Panc1 (cell line): ENCODE results near the gene RBM48. TPM values are rescaled to one million over a fixed set of nuclear protein-coding genes. Genes with fewer than 3 reads are reported as not detected.

Experiments
- ATAC-seq: fragments of 200-7000 bp; cut with Tn5 transposase; 2 replicates; pipeline ENCODE4 v1.9.1; 2020; ENCODE audit warnings: mild to moderate bottlenecking, moderate library complexity
- BruUV-seq: library from RNA; stranded (reverse); fragments of 400-500 nt; replicated peaks from 2 replicates; lab custom pipeline; 2021; lab: Mats Ljungman, UMichigan
- CTCF ChIA-PET: fragments of 300-600 bp; sonication (Branson Sonifier 250); formaldehyde crosslinking; loops from one replicate; lab custom pipeline; 2022; ENCODE audit warnings: antibody characterized with exemption; lab: Charles Lee
- POLR2A ChIA-PET: fragments of 300-600 bp; sonication (Branson Sonifier 250); formaldehyde crosslinking; loops from one replicate; lab custom pipeline; 2022; ENCODE audit warnings: antibody characterized with exemption; lab: Charles Lee
- DNase-seq: peaks from one replicate; pipeline ENCODE4 v3.0.0-alpha.2; 2010; ENCODE audit warnings: low read depth, low spot score
- H3K27ac ChIP-seq: 2 replicates; pipeline ENCODE4 v1.5.1; 2011; ENCODE audit warnings: mild to moderate bottlenecking, low read length, inconsistent platforms
- H3K27me3 ChIP-seq: fragments of 200-500 bp; sonication (Bioruptor generic); 2 replicates; pipeline ENCODE4 v1.6.0; 2014; ENCODE audit warnings: low read length, inconsistent platforms; ENCODE audit not compliant: control insufficient read depth, insufficient read depth
- H3K36me3 ChIP-seq: fragments of 200-500 bp; sonication (Bioruptor generic); 2 replicates; pipeline ENCODE4 v1.5.1; 2014; ENCODE audit warnings: inconsistent platforms, mild to moderate bottlenecking, low read length, moderate library complexity; ENCODE audit not compliant: control insufficient read depth, insufficient read depth
- H3K4me1 ChIP-seq: 2 replicates; pipeline ENCODE4 v1.5.1; 2011; ENCODE audit warnings: inconsistent platforms, mild to moderate bottlenecking, low read length, moderate library complexity; ENCODE audit not compliant: control insufficient read depth, insufficient read depth
- H3K4me3 ChIP-seq, 2 experiments: 2 replicates each; pipeline ENCODE4 v1.5.1; 2011 to 2012; ENCODE audit warnings: low read depth in 2 of 2, low read length in 2 of 2, mild to moderate bottlenecking in 2 of 2, inconsistent platforms in 1 of 2, moderate library complexity in 1 of 2
- H3K9me3 ChIP-seq: fragments of 200-500 bp; sonication (Bioruptor generic); 2 replicates; pipeline ENCODE4 v1.5.1; 2014; ENCODE audit warnings: low read depth, mild to moderate bottlenecking, inconsistent platforms, low read length, moderate library complexity; ENCODE audit not compliant: control insufficient read depth, insufficient read depth
- CTCF ChIP-seq: fragments of 450-650 bp; IDR thresholded peaks from 2 replicates; pipeline ENCODE4 v1.5.1; 2017; ENCODE audit warnings: mild to moderate bottlenecking
- POLR2AphosphoS5 ChIP-seq: IDR thresholded peaks from 2 replicates; pipeline ENCODE4 v1.6.1; 2012; ENCODE audit warnings: mild to moderate bottlenecking, low read depth, low read length, moderate library complexity
- REST ChIP-seq, 2 experiments: IDR thresholded peaks; 2 replicates each; pipeline ENCODE4 v1.6.1; 2011 to 2012; ENCODE audit warnings: low read depth in 2 of 2, control low read depth in 1 of 2, low read length in 1 of 2, mild to moderate bottlenecking in 1 of 2, moderate library complexity in 1 of 2; ENCODE audit not compliant: insufficient read depth in 1 of 2
- SIN3A ChIP-seq: IDR thresholded peaks from 2 replicates; pipeline ENCODE4 v1.6.1; 2012; ENCODE audit warnings: low read depth, mild to moderate bottlenecking, low read length, moderate library complexity, borderline replicate concordance; ENCODE audit not compliant: insufficient read depth
- TCF7L2 ChIP-seq: IDR thresholded peaks from 2 replicates; pipeline ENCODE4 v1.6.1; 2011; ENCODE audit warnings: mild to moderate bottlenecking, low read depth, low read length, inconsistent platforms
- in situ Hi-C: cut with HindIII; loops from 2 replicates; pipeline ENCODE4 v1.10.0; 2016; ENCODE audit warnings: low sequenced_read_pairs, low pct_unique_long_range_greater_than_20kb
- intact Hi-C: fragments of 100-400 bp; cut with micrococcal nuclease; formaldehyde crosslinking; loops from one replicate; pipeline ENCODE4 v1.10.0; 2022; ENCODE audit not compliant: unreplicated experiment
- total RNA-seq: library from RNA; stranded (reverse); gene quantifications from one replicate; pipeline ENCODE4 v1.2.1, GENCODE V29; 2021; ENCODE audit not compliant: unreplicated experiment

The RBM48 gene
- total RNA-seq, 1 experiment from 2014 or later = 10.1 TPM

- H3K27me3 ChIP-seq = no peaks in the 10 kb centered on the region
- TF ChIP-seq POLR2AphosphoS5 = no peak
- TF ChIP-seq SIN3A = no peak
- no peak for TF ChIP-seq TCF7L2
- no peak for TF ChIP-seq CTCF
- no peak for TF ChIP-seq REST (IDR thresholded peaks at IDR 0.05; ENCODE audit: insufficient read depth in 1 of 2, low read depth in 2 of 2, low read length in 1 of 2)
- DNase-seq = no peak
- in situ Hi-C loops (no loop called here), intact Hi-C loops (no loop called here)
- ChIA-PET CTCF (no interaction called here), POLR2A (no interaction called here)
- ATAC-seq = no peak
- no peak overlapping the region for H3K27ac ChIP-seq
- no peaks in the 10 kb centered on the region for H3K4me1 ChIP-seq
- no TSS peak for BruUV-seq
- H3K9me3 ChIP-seq = no peaks in the 10 kb centered on the region
- H3K36me3 ChIP-seq = peaks cover 18% of the 10 kb centered on the region; the same call in 1 of the 2 replicates
- H3K4me3 ChIP-seq = no peak overlapping the region
Observed at GRCh38 chr7:92563345-92563744, 34.8 kb downstream of the RBM48 start.

- no peaks in the 10 kb centered on the region for H3K9me3 ChIP-seq
- no peak overlapping the region for H3K27ac ChIP-seq
- ChIA-PET CTCF (no interaction called here), POLR2A (no interaction called here)
- DNase-seq = peak; percentile 56
- in situ Hi-C loops = no loop called here
- ATAC-seq = peak; percentile 82; the same call in 1 of the 2 replicates
- BruUV-seq = no TSS peak
- no peaks in the 10 kb centered on the region for H3K4me1 ChIP-seq
- no peaks in the 10 kb centered on the region for H3K27me3 ChIP-seq
- TF ChIP-seq CTCF = no peak
- TF ChIP-seq TCF7L2 = no peak
- no peak for TF ChIP-seq REST (IDR thresholded peaks at IDR 0.05; ENCODE audit: insufficient read depth in 1 of 2, low read depth in 2 of 2, low read length in 1 of 2)
- TF ChIP-seq SIN3A = no peak
- TF ChIP-seq POLR2AphosphoS5 = no peak
- intact Hi-C loops = no loop called here
- no peak overlapping the region for H3K4me3 ChIP-seq
- peaks cover 42% of the 10 kb centered on the region for H3K36me3 ChIP-seq
Observed at GRCh38 chr7:92567460-92567859, 38.9 kb downstream of the RBM48 start.
